BE2C (cell line): ENCODE results near the gene SYT17.

Experiments used
- DNase-seq: peaks from one replicate; pipeline ENCODE4 v3.0.0-alpha.2; 2020
- H3K27me3 ChIP-seq: fragments of 250-450 bp; sonication (Bioruptor Pico); 2 replicates; pipeline ENCODE4 v1.5.1; 2020; ENCODE audit warnings: mild to moderate bottlenecking
- H3K36me3 ChIP-seq: fragments of 250-450 bp; sonication (Bioruptor Pico); 2 replicates; pipeline ENCODE4 v1.5.1; 2020; ENCODE audit warnings: mild to moderate bottlenecking
- H3K4me1 ChIP-seq: fragments of 250-450 bp; sonication (Bioruptor Pico); 2 replicates; pipeline ENCODE4 v1.5.1; 2020
- H3K4me3 ChIP-seq: 2 replicates; pipeline ENCODE4 v1.5.1; 2011; ENCODE audit warnings: low read depth, low read length
- H3K9me3 ChIP-seq: fragments of 250-450 bp; sonication (Bioruptor Pico); 2 replicates; pipeline ENCODE4 v1.5.1; 2020
- CTCF ChIP-seq: IDR thresholded peaks from 2 replicates; pipeline ENCODE4 v1.5.1; 2012; ENCODE audit warnings: mild to moderate bottlenecking, low read depth, low read length

The SYT17 gene

GRCh38 chr16:19292186-19292585 lies 124.1 kb downstream of the SYT17 start:
- no peaks in the 10 kb centered on the region for H3K9me3 ChIP-seq
- H3K27me3 ChIP-seq: no peaks in the 10 kb centered on the region
- H3K4me3 ChIP-seq: no peak overlapping the region
- no peak for TF ChIP-seq CTCF
- no peak for DNase-seq
- H3K36me3 ChIP-seq: no peaks in the 10 kb centered on the region
- no peaks in the 10 kb centered on the region for H3K4me1 ChIP-seq

DNA sequence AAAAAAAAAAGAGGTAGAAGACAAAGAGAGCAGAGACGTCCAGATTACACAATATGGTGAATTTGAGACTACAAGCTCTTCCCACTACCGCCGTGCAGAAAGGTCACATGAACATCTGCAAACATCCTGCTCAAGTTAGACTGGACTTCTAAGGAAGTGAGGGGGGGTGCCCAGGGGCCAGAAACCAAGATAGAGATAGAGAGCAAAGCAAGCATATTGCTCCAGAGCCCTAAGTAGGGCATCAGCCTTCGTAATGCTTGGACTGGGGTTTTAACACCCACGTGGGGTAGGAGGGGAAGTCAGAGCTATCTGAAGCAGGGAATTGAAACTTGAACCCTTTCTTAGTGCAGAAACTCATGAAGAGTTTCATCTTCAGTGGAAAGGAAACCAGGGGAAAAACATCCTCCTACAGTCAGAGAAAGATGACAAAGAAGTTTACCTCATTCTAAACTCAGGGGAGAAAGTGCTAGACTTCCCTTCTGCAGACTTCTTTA lies 126.2 kb downstream of the SYT17 start:
- no peak overlapping the region for H3K4me3 ChIP-seq
- no peaks in the 10 kb centered on the region for H3K27me3 ChIP-seq
- no peaks in the 10 kb centered on the region for H3K36me3 ChIP-seq
- DNase-seq: no peak
- no peak for TF ChIP-seq CTCF
- H3K4me1 ChIP-seq: no peaks in the 10 kb centered on the region
- H3K9me3 ChIP-seq: no peaks in the 10 kb centered on the region

GRCh38 chr16:19295393-19295792 lies 127.4 kb downstream of the SYT17 start:
- H3K27me3 ChIP-seq: no peaks in the 10 kb centered on the region
- H3K4me1 ChIP-seq: no peaks in the 10 kb centered on the region

GRCh38 chr16:19297454-19297853 lies 129.4 kb downstream of the SYT17 start:
- no peaks in the 10 kb centered on the region for H3K4me1 ChIP-seq
- no peak overlapping the region for H3K4me3 ChIP-seq
- no peaks in the 10 kb centered on the region for H3K27me3 ChIP-seq
- no peaks in the 10 kb centered on the region for H3K9me3 ChIP-seq
- TF ChIP-seq CTCF: no peak
- DNase-seq: no peak
- H3K36me3 ChIP-seq: no peaks in the 10 kb centered on the region

More at GRCh38 chr16:19295393-19295792, 127.4 kb downstream of the SYT17 start:
- H3K36me3 ChIP-seq: no peaks in the 10 kb centered on the region
- TF ChIP-seq CTCF: no peak
- DNase-seq: no peak
- no peaks in the 10 kb centered on the region for H3K9me3 ChIP-seq
- H3K4me3 ChIP-seq: no peak overlapping the region

- DNase-seq: no peak
- Histone ChIP-seq H3K36me3 (no peaks in the 10 kb centered on the region), H3K4me3 (no peak overlapping the region), H3K27me3 (no peaks in the 10 kb centered on the region), H3K9me3 (no peaks in the 10 kb centered on the region), H3K4me1 (no peaks in the 10 kb centered on the region)
- no peak for TF ChIP-seq CTCF
Observed at GRCh38 chr16:19299565-19299964, 131.5 kb downstream of the SYT17 start.

GRCh38 chr16:19301931-19302330 lies 133.9 kb downstream of the SYT17 start:
- Histone ChIP-seq H3K36me3 (no peaks in the 10 kb centered on the region), H3K9me3 (no peaks in the 10 kb centered on the region), H3K4me1 (no peaks in the 10 kb centered on the region), H3K4me3 (no peak overlapping the region), H3K27me3 (no peaks in the 10 kb centered on the region)
- no peak for DNase-seq
- no peak for TF ChIP-seq CTCF
